Neutrophil (primary cell): Measurements from ENCODE around the gene DSG3.

ENCODE experiments used
- H3K27ac ChIP-seq: fragments of 200-600 bp; sonication (generic); 2 replicates; pipeline ENCODE4 v1.5.1; 2016; ENCODE audit warnings: mild to moderate bottlenecking, moderate library complexity
- H3K27me3 ChIP-seq: fragments of 200-600 bp; sonication (generic); 2 replicates; pipeline ENCODE4 v1.6.0; 2016; ENCODE audit warnings: mild to moderate bottlenecking
- H3K36me3 ChIP-seq: fragments of 200-600 bp; sonication (generic); 2 replicates; pipeline ENCODE4 v1.5.1; 2017
- H3K4me1 ChIP-seq, 2 experiments: fragments of 200-600 bp in 1 of 2; sonication (generic) in 1 of 2; 1 replicate in 1 of 2; 2 replicates in 1 of 2; pipeline versions ENCODE4 v1.5.1 to v1.6.1; 2013 to 2016; ENCODE audit warnings: low read depth in 1 of 2, low read length in 1 of 2, mild to moderate bottlenecking in 1 of 2, moderate library complexity in 1 of 2; ENCODE audit not compliant: control insufficient read depth in 1 of 2, insufficient read depth in 1 of 2
- H3K4me3 ChIP-seq, 2 experiments: fragments of 200-600 bp in 1 of 2; sonication (generic) in 1 of 2; 1 replicate in 1 of 2; 2 replicates in 1 of 2; pipeline ENCODE4 v1.5.1; 2013 to 2016; ENCODE audit warnings: low read depth in 1 of 2, low read length in 1 of 2, mild to moderate bottlenecking in 1 of 2, moderate library complexity in 1 of 2
- H3K9me3 ChIP-seq: fragments of 200-600 bp; sonication (generic); 2 replicates; pipeline ENCODE4 v1.5.1; 2016
- CTCF ChIP-seq: fragments of 200-600 bp; sonication (generic); IDR thresholded peaks from 2 replicates; pipeline ENCODE4 v1.5.1; 2016; ENCODE audit warnings: antibody characterized with exemption

The DSG3 gene

DNA sequence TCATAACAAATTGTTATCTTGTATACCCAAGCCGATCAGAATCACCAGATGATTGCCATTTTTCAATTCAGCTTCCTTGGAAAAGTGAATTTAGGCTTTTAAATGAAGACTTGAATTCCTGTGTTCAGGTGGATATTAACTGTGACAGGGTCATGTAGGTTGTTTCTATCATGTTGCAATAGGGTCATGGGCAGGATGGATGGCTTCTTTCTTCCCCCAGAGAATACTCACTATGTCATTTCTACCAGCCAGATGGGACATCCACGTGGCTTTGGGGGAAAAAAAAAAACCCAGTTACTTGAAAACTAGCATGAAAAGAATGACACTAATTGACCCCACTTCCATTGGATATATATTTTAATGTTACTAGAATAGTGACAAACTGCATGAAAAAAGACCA, 35.9 kb downstream of the DSG3 start:
- Histone ChIP-seq H3K4me1 (no peaks in the 10 kb centered on the region), H3K36me3 (no peaks in the 10 kb centered on the region), H3K27me3 (peaks cover 11% of the 10 kb centered on the region), H3K9me3 (no peaks in the 10 kb centered on the region), H3K4me3 (no peak overlapping the region), H3K27ac (no peak overlapping the region)
- no peak for TF ChIP-seq CTCF

DNA sequence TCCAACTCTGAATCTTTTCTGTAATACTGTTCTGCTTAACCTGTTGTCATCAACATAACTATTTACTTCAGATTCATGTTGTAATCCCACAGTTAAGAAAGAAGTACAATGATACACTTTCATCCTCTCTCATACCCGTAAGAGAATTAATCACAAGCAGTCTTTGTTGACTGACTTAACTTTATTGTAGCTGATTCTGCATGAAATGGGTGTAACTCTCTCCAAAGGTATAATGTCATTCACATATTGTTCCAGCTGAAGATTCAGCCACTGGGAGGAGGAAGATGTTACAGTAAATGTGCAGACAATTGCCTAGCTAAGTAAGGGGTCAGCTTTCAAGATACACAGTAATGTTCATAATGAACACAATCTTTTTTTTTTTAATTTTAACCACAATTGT, 36.9 kb downstream of the DSG3 start:
- H3K9me3 ChIP-seq: no peaks in the 10 kb centered on the region
- H3K4me3 ChIP-seq: no peak overlapping the region
- peaks cover 11% of the 10 kb centered on the region for H3K27me3 ChIP-seq
- H3K27ac ChIP-seq: no peak overlapping the region
- TF ChIP-seq CTCF: no peak
- no peaks in the 10 kb centered on the region for H3K36me3 ChIP-seq
- no peaks in the 10 kb centered on the region for H3K4me1 ChIP-seq

GRCh38 chr18:31486165-31486564, 38.6 kb downstream of the DSG3 start:
- no peak for TF ChIP-seq CTCF
- H3K4me1 ChIP-seq: no peaks in the 10 kb centered on the region
- no peaks in the 10 kb centered on the region for H3K9me3 ChIP-seq
- H3K27me3 ChIP-seq: peaks cover 8% of the 10 kb centered on the region
- H3K4me3 ChIP-seq: no peak overlapping the region
- H3K36me3 ChIP-seq: no peaks in the 10 kb centered on the region
- H3K27ac ChIP-seq: no peak overlapping the region

DNA sequence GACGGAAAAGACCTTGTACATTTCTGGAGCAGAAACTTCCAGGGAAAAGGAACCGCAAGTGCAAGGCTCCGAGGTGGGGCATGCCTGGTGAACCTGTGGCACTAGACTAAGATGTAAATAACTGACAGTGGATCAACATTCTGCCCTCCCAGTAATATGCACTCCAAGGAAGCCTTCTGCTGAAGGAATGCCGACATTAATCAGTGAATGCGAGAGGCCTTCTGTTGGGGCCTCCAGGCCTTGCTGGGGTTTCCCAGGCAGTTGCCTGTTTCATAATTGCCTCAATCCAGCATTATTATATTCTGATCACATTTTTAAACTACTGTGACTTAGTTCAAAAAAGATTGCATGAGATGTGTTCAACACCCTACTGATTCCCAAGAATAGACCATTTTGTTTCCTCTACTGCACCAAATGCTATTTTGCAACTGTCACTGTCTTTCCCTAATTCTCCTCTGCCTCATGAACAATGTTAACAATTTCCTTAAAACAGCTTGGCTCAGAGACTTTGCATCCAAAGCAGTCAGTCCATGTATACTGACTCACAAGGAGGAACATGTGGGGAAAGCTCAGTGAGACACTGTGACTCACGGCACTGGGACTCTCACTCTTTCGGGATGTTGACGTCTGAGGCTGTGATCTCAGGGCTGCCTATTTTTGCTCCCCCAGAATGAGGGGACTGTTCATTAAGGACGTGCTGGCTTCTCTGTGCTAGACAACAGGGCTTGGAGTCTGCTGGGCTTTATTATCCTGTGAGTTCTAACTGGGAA, 39.9 kb downstream of the DSG3 start:
- no peak overlapping the region for H3K4me3 ChIP-seq
- H3K27me3 ChIP-seq: no peaks in the 10 kb centered on the region
- no peaks in the 10 kb centered on the region for H3K36me3 ChIP-seq
- no peak overlapping the region for H3K27ac ChIP-seq
- H3K4me1 ChIP-seq: no peaks in the 10 kb centered on the region
- no peaks in the 10 kb centered on the region for H3K9me3 ChIP-seq
- TF ChIP-seq CTCF: no peak

DNA sequence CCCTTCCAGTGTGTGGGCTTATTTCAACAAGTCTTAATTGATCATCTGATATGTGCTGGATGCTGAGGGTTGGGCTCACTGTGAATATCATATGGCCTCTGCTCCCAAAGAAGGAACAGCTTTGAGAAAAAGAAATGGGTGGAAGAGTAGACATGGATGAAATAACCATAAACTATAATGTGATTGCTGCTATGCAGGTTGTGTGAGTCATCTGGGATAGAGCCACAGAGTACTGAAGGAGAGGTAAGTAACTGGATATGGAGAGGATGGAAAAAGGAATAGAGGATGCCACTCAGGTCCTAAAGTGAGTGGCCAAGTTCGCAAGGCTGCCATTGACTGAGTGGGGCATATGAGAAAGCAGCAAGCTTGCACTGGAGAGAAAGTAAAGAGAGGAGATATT, 41.8 kb downstream of the DSG3 start:
- Histone ChIP-seq H3K4me1 (no peaks in the 10 kb centered on the region), H3K36me3 (no peaks in the 10 kb centered on the region), H3K27me3 (no peaks in the 10 kb centered on the region), H3K9me3 (no peaks in the 10 kb centered on the region), H3K27ac (no peak overlapping the region), H3K4me3 (no peak overlapping the region)
- no peak for TF ChIP-seq CTCF
